Amygdala (tissue), 56 donors: ENCODE data around the gene LCE1B.

Experiments
- DNase-seq, 56 donors: peaks; one replicate each; lab custom pipeline; 2025; lab: John Stamatoyannopoulos, UW

The LCE1B gene

GRCh38 chr1:152860129-152860528, 48.4 kb downstream of the LCE1B start:
- DNase-seq, result no peak

DNA sequence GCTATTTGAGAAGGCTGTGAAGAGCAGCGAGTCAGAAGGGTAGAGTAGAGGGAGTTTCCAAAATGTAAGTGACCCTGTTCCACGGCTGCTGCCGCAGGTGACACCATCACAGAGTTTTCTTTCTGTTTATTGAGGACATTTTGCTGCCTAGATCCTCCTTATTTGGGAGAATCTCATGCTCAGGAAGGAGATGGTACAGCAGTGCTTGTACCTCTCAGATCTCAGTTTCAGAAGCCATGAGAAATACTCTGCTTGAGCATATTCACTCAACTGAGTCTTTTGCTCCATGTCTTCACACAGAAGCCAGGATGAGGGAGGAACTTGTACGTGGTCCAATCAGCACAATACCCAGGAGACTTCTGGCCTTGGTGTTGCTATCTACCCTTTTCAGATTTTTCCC, 49.6 kb downstream of the LCE1B start:
- no peak for DNase-seq
